Esophagus squamous epithelium (tissue), 4 donors: ENCODE results near the gene RHOH.
"Not testable (repeated sequence)": the region's sequence is repeated elsewhere in the genome, so short reads cannot be mapped to it uniquely, and the experiment has no call there.

ENCODE experiments used
- CTCF ChIP-seq, 6 experiments: fragments of 450-650 bp in 4 of 6; fragments of 200-600 bp in 2 of 6; sonication (generic) in 2 of 6; IDR thresholded peaks; one replicate each; pipeline ENCODE4 v1.5.1; 2016 to 2019; ENCODE audit warnings: antibody characterized with exemption in 6 of 6, mild to moderate bottlenecking in 4 of 6, moderate library complexity in 4 of 6
- POLR2A ChIP-seq, 4 donors: fragments of 450-650 bp; IDR thresholded peaks; one replicate each; pipeline ENCODE4 v1.6.1; 2017; ENCODE audit warnings: antibody characterized with exemption in 4 of 4, mild to moderate bottlenecking in 4 of 4, moderate library complexity in 3 of 4

DNA sequence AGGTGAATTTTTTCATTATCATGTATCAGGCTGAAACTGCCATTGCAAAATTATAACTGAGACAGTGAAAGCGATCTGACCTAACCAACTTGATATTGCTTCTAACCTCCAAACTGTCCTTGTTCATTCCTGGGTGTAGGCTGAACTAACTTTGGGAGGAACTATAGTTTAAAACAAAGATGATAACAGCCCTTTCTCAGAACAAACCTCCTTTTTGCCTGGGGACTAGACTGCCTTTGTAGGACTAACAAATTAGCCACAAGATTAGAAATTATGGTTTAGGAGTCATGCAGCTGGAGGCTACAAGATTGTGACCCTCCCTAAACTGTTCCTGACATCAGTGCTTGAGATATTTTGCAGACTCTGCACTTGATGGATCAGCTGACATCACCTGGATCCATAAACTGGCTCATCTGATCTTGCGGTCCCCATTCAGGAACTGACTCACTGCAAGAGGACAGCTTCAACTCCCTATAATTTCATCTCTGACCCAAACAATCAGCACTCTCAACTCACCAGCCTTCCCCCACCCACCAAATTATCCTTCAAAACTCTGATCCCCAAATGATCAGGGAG is 93.9 kb downstream of the RHOH start:
- not testable (repeated sequence) for TF ChIP-seq CTCF, POLR2A (IDR thresholded peaks at IDR 0.05)
